Skin of body (tissue), 2 donors: Measurements from ENCODE around the gene LEO1. TPM values are rescaled to one million over a fixed set of nuclear protein-coding genes. Genes with fewer than 3 reads are reported as not detected.
"Not testable (repeated sequence)": the region's sequence is repeated elsewhere in the genome, so short reads cannot be mapped to it uniquely, and the experiment has no call there.

Source experiments
- DNase-seq: peaks from one replicate; lab custom pipeline; 2025; lab: John Stamatoyannopoulos, UW
- total RNA-seq: library from RNA; depleted of rRNA; stranded (reverse); fragments of >200 nt; gene quantifications from one replicate; pipeline ENCODE4 v1.2.3, GENCODE V29; 2014

LEO1 gene
- total RNA-seq, 1 donor from 2014 or later, result 21.1 TPM

- no peak for DNase-seq
Observed at GRCh38 chr15:52003710-52004109, 32.1 kb upstream of the LEO1 start.

- not testable (repeated sequence) for DNase-seq
Observed at GRCh38 chr15:52003089-52003488, 31.5 kb upstream of the LEO1 start.

- DNase-seq, result no peak
Observed at GRCh38 chr15:52002351-52002750, 30.8 kb upstream of the LEO1 start.

DNA sequence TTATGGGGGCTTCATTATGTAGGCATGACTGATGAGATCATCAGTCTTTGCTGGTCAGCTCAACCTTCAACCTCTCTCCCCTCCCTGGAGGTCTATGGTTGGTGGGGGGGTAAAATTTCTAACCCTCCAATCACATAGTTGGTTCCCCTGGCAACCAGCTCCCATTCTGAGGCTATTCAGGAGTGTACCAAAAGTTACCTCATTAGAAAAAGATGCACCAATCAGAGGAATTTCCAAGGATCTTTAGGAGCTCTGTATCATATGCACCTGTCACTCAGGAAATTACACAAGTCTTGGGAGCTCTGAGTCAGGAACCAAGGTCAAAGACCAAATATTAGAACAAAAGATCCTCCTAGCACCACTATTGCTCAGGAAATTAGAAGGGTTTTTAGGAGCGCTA lies 21.4 kb upstream of the LEO1 start:
- no peak for DNase-seq

GRCh38 chr15:51991141-51991540 lies 19.6 kb upstream of the LEO1 start:
- DNase-seq, result no peak

DNA sequence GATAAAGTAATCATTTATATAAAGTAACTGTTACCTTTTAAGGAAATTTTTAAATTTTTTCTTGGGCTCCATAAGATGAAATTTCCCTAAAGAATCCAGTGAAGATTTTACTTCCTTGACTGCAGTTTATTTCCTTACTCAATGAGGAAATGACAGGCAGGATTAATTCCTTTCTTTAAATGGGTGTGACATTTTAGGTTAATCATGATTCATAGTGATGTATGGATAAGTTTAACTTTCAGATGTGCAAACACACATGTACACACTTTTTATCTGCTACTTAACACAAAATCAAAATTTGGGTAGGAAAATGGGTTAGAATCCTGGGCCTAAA lies 11.2 kb upstream of the LEO1 start:
- DNase-seq, result no peak

DNA sequence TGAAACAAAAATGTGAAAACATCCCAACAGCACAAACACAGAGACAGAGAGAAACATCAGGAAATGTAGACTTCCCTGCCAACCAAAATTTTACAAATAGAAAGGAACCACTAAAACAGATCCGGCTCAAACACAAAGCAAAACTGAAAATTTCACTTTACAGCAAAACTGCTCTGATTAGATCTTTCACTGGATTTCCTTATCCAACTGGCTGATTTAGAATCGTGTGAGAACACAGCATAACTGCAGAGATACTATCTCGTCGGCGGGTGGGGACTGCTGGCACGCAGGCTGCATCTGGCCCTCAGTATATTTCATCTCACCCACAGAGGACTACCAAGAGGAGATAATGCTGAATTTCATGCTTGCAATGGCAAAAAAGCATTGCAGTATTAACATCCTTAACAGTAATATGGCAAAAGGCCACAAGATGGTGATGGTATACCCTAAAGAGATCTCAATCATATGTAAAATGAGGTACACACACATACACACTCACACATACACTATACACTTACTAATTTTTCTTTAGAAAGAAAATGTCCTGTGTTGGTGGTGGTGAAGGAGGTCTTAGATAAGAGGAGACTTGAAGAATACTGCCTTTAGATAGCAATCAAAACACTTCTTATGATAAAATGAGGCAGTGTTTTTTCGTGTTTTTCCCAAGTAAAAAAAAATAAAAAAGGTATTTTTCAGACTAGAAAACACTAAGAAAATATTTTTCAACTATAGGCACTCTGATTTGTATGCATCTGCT lies 10.6 kb upstream of the LEO1 start:
- DNase-seq, result peak; percentile 50

GRCh38 chr15:51973775-51974174 lies 2.2 kb upstream of the LEO1 start:
- no peak for DNase-seq

DNA sequence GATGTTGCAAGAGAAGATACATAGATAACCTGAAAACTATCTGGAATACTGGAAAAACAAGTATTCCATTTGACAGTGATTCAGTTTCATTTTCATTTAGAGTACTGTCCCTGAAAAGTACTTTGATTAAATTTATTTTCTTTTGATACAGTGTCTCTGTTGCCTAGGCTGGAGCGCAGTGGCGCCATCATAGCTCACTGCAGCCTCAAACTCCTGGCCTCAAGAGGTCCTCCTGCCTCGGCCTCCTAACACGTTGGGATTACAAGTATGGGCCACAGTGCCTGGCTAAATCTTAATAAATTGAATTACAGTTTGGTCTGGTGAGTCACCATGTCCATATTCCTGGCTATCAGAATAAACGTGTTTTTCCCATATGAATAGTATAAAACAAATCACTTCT lies 1.6 kb upstream of the LEO1 start:
- no peak for DNase-seq

- no peak for DNase-seq
Observed at GRCh38 chr15:51971032-51971374, 575 bp downstream of the LEO1 start.

DNA sequence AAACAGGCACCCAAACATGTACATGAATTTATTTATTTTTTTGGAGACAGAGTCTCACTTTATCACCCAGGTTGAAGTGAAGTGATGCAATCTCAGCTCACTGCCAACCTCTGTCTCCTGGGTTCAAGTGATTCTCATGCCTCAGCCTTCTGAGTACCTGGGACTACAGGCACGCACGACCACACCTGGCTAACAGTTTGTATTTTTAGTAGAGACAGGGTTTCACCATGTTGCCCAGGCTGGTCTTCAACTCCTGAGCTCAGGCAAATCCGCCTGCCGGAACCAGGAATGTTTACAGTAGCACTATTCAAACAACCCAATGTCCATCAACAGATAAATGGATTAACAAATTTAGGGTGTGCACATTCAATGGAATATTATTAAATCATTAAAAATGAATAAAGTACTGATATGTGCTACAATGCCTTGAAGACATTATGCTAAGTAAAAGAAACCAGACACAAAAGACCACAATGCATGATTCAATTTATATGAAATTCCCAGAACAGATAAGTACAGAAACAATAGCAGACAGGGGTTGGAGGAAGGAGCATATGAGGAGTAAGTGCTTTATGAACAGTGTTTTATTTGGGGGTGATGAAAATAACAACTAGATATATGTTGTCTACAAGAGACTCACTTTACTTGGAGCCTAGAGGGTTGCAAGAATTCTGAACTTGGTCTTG lies 1.3 kb downstream of the LEO1 start:
- DNase-seq, result no peak

GRCh38 chr15:51969728-51970127 lies 1.9 kb downstream of the LEO1 start:
- no peak for DNase-seq

GRCh38 chr15:51967583-51967982 lies 4.0 kb downstream of the LEO1 start:
- DNase-seq, result no peak

DNA sequence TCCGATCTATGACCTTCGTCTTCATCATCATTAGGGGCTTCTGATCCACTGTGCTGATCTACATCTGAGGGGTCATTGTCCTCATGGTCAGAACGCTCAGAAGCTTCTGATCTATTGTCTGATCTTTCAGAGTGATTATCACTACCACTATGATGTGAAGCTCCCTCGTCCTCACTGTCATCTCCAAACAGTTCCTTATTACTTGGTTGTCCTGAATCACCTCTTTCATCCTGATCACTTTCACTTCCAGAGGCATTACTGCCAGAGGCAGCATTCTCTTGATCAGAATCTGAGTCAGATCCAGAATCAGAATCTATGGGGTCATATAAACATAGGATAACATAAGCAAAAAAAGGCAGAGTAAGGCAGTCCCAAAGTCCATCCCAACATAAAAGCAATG lies 5.4 kb downstream of the LEO1 start:
- DNase-seq, result no peak

GRCh38 chr15:51965691-51966090 lies 5.9 kb downstream of the LEO1 start:
- no peak for DNase-seq

DNA sequence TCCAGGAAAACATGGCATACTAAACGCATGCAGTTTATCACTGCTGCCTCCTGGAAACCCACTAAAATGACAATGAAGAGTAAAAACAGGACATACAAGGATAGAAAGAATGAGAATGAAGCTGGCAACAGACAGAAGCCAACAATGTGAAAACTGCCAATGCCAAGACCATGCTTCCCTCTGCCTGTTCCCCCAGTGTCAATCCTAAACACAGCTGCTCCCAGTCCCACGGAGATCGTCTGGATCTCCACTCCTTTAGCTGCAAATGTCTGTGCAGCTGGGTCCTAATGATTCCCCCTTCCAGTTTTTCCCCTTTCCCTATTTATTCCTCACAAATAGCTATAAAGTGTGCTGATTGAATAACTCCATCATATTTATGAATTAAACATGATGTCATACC lies 16.1 kb downstream of the LEO1 start:
- DNase-seq, result no peak

- no peak for DNase-seq
Observed at GRCh38 chr15:51952805-51953204, 18.8 kb downstream of the LEO1 start.

GRCh38 chr15:51947124-51947523 lies 24.5 kb downstream of the LEO1 start:
- no peak for DNase-seq

DNA sequence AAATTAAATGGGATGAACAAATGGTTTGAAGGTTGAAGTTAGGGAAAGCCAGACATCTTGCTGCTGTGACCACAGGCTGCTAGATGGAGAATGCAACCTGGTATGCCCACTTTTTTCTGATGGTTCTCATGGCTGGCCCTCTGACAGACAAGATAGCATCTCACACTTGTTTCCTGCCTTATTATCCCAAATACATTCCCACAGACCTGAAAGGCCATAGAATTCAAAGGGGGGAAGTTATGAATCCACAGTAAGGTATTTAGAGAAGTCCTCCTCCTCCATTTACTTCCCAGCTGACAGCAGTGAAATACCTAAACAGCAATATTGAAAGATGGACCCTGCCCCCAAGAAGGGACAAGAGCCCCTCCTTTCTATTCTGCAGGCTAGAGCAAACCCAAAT lies 32.4 kb downstream of the LEO1 start:
- DNase-seq, result no peak

DNA sequence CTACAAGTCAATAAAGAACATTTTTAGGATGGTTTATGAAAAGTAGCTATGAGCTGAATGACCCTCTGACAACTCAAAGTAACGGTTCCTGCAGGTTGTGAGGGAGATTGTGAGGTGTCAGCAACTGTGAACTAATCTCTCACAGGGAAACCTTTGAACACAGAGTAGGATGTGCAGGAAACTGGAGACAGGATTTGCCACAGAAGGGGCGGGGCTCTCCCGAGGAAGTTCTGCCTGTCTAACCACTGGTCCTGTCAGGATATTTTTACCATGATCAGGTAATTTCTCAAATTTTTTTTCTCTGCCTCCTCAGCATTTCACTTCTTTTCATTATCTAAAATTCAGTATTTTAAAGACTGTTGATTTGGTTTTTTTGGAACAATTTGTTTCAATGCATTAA lies 33.3 kb downstream of the LEO1 start:
- DNase-seq, result no peak

DNA sequence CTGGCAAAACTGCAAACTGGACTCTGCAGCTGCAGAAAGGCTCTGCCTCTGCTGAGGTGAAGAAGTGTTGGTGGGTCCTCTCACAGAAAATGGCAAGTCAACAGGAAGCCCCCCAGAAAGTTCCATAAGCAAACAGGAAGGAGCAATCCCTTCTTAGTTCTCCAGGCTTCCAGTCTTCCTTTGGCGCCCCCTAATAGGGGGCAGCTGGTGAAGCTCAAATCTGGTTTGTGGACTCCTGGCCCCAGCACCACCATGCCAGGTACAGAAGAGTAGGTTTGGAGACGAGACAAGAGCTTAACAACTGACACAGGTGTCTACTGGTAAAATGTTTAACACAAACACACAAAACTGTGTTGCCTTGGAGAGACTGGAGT lies 35.5 kb downstream of the LEO1 start:
- no peak for DNase-seq

- DNase-seq, result no peak
Observed at GRCh38 chr15:51935466-51936104, 36.0 kb downstream of the LEO1 start.

DNA sequence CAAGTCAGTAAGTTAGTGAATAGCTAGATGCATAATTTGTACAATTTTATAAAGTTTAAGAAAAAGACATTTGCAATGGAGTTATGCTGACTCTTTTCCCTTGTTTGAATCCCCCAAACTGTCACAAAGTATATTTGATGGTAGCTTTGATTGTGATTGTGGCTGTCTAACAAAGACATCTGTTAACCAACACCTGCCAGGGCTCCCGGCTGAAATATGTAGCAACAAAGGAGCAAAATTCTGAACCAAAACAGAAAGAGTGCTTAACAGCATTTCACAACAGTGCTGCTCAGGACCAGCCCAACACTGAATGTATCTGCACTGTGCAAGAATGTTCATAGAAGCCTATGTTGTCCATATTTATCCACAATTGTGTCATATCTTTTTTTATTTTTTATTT lies 39.4 kb downstream of the LEO1 start:
- DNase-seq, result no peak
